Cardiac fibroblast (primary cell): ENCODE data around the gene KCNQ5.

Experiments
- DNase-seq, 2 donors: peaks; one replicate each; pipeline versions ENCODE4 v3.0.0 to v3.0.0-alpha.2; 2010; ENCODE audit warnings: low read depth in 2 of 2
- H3K4me3 ChIP-seq, 2 donors: replicated peaks in 1 of 2; 1 replicate in 1 of 2; 2 replicates in 1 of 2; pipeline ENCODE4 v1.5.1; 2011; ENCODE audit warnings: low read depth in 2 of 2, low read length in 2 of 2, mild to moderate bottlenecking in 2 of 2, moderate library complexity in 1 of 2
- CTCF ChIP-seq: IDR thresholded peaks from one replicate; pipeline ENCODE4 v1.5.1; 2011; ENCODE audit warnings: low read depth, mild to moderate bottlenecking, low read length, inconsistent platforms

The KCNQ5 gene

DNA sequence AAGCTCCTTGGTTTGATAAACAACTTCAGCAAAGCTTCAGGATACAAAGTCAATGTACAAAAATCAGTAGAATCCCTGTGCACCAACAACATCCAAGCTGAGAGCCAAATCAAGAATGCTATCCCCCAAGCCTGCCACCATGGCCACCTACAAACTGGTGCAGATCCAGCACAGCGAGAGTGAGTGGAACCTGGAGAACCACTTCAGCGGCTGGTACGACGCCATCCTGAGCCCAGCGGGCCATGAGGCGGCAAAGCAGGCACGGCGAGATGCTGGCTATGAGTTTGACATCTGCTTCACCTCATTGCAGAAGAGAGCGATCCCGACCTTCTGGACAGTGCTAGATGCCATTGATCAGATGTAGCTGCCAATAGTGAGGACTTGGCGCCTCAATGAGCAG is 433.1 kb downstream of the KCNQ5 start:
- H3K4me3 ChIP-seq = no peak overlapping the region
- no peak for DNase-seq
- no peak for TF ChIP-seq CTCF

DNA sequence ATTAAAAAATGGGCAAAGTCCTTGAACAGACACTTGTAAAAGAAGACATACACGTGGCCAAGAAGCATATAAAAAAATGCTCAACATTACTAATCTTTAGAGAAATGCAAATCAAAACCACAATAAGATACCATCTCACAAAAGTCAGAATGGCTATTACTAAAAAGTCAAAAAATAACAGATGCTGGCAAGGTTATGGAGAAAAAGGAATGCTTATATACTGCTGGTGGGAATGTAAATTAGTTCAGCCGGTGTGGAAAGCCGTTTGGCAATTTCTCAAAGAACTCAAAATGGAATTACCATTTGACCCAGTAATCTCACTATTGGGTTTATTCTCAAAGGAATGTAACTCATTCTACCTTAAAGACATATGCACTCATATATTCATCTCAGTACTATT is 436.9 kb downstream of the KCNQ5 start:
- no peak overlapping the region for H3K4me3 ChIP-seq
- no peak for TF ChIP-seq CTCF
- peak; percentile 10 to 26 for DNase-seq

DNA sequence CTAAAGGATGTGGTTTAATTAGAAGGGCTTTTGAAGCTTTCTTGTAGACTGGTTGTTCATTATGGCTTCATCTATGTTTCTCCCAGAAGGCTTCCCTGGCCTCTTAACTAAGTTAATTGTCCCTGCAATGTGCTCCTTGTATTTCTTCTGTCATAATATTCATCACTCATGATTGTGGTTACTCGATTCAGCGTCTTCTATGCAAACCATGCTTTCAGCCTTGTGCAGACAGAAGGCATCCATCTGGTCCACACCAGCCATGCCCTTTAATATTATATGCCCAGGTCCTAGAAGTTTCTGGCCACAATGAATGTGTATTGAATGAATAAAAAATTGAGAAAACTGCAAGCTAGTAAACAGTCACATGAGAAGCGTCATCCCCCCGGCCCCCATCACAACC is 440.3 kb downstream of the KCNQ5 start:
- no peak overlapping the region for H3K4me3 ChIP-seq
- no peak for TF ChIP-seq CTCF
- DNase-seq = no peak

DNA sequence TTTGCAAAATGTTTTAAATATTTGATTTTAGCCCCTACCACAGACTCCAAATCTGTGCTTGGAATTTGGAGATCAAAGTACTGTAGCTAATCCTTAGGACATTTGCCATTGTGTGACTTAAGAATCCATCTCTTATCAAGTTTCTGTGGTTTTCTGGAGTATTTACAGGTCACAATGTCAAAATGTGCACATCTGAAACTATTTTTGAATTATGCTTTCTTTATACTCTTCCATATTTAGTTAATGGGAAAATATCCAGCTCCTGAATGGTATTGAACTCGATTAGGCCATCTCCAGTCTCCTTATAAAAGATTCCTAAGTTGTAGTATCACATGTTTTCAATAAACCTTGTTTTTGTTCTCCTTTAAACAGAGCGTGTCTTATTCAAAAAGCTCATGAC is 441.0 kb downstream of the KCNQ5 start:
- DNase-seq = peak in 1 of 2 donors; percentile 51
- TF ChIP-seq CTCF = no peak
- no peak overlapping the region for H3K4me3 ChIP-seq

DNA sequence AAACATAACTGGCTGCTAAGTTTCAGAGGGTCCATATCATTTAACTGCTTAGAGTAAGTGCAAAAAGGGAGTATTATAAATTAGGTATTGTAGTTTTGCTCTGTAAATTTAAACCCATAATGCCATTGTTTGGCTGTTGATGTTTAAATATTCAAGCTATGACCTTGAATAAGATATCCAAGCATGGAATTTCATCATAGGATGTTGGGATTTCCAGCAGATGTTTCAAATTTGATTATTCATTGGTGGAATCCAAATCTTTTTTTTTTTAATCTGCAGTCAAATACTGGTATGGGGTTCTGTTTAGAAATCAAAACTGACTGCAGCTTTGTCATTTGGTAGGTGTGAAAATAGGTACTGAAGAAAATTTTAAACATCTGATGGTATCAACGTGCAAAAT is 442.4 kb downstream of the KCNQ5 start:
- no peak overlapping the region for H3K4me3 ChIP-seq
- TF ChIP-seq CTCF = no peak
- DNase-seq = no peak

DNA sequence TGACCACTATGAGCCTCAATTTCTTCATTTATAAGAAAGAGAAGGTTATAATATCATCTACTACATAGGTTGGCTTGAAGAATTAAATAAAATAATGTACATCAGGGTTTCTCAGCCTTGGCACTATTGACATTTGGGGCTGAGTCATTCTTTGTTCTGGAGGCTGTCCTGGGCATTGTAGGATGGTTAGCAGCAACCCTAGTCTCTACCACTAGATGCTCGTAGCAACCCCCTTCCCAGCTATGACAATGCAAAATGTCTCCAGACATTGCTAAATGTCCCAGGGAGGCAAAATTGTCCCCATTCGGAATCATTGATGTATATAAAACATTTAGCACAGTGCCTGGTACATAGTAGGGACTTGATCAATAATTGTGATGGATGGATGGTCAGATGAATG is 451.4 kb downstream of the KCNQ5 start:
- DNase-seq = no peak
- no peak overlapping the region for H3K4me3 ChIP-seq
- no peak for TF ChIP-seq CTCF

DNA sequence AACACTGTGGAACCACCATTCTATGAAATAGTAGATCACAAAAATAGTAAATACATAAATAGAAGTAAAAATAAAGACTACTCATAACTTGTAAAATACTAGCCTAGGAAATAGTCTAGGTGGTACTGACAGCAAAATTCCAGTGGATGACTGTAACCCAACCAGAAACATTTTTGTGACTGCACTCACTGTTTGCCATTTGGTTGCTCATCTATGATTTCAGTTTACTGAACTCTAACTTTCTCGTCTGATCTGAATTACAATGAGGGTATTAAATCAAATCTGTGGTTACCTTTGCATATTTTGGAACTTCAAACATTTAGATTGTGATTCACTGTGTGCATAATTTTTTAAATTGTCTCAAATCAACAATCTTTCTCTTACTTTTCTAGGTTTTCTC is 452.3 kb downstream of the KCNQ5 start:
- TF ChIP-seq CTCF = no peak
- DNase-seq = peak in 1 of 2 donors; percentile 70
- no peak overlapping the region for H3K4me3 ChIP-seq
